HEK293T (cell line): ENCODE results near the gene GPR62.
"Not testable (repeated sequence)": the region's sequence is repeated elsewhere in the genome, so short reads cannot be mapped to it uniquely, and the experiment has no call there.

Experiments used
- CTCF ChIA-PET: fragments of 350-600 bp; formaldehyde crosslinking; extraction: SDS; loops from one replicate; lab custom pipeline; 2021; ENCODE audit warnings: antibody characterized with exemption, inconsistent platforms; lab: Yijun Ruan, JAX
- POLR2A ChIA-PET: fragments of 350-600 bp; formaldehyde crosslinking; extraction: SDS; loops from one replicate; lab custom pipeline; 2020; ENCODE audit warnings: antibody characterized with exemption, inconsistent platforms; lab: Yijun Ruan, JAX
- DNase-seq: peaks from one replicate; pipeline ENCODE4 v3.0.0; 2012; ENCODE audit warnings: mixed read lengths; ENCODE audit errors: extremely low spot score
- ARNT ChIP-seq: fragments of 450-650 bp; IDR thresholded peaks from 2 replicates; pipeline ENCODE4 v1.6.1; 2017; ENCODE audit warnings: mild to moderate bottlenecking
- BHLHE40 ChIP-seq: fragments of 450-650 bp; IDR thresholded peaks from 2 replicates; pipeline ENCODE4 v1.6.1; 2016; ENCODE audit warnings: mild to moderate bottlenecking, moderate library complexity, borderline replicate concordance
- CTBP1 ChIP-seq: fragments of 450-650 bp; IDR thresholded peaks from 2 replicates; pipeline ENCODE4 v1.6.1; 2016; ENCODE audit warnings: borderline replicate concordance
- ELF4 ChIP-seq: fragments of 450-650 bp; IDR thresholded peaks from 2 replicates; pipeline ENCODE4 v1.6.1; 2017; ENCODE audit warnings: antibody characterized with exemption
- FOXA1 ChIP-seq: fragments of 450-650 bp; IDR thresholded peaks from 2 replicates; pipeline ENCODE4 v1.6.1; 2016; ENCODE audit warnings: mild to moderate bottlenecking
- FOXK2 ChIP-seq: fragments of 450-650 bp; IDR thresholded peaks from 2 replicates; pipeline ENCODE4 v1.6.1; 2016; ENCODE audit warnings: mild to moderate bottlenecking
- FOXM1 ChIP-seq: fragments of 450-650 bp; IDR thresholded peaks from 2 replicates; pipeline ENCODE4 v1.6.1; 2017; ENCODE audit warnings: mild to moderate bottlenecking, borderline replicate concordance
- HDGF ChIP-seq: fragments of 450-650 bp; IDR thresholded peaks from 2 replicates; pipeline ENCODE4 v1.6.1; 2017; ENCODE audit warnings: antibody characterized with exemption, borderline replicate concordance
- L3MBTL2 ChIP-seq: fragments of 450-650 bp; conservative IDR thresholded peaks from 2 replicates; pipeline ENCODE4 v1.6.1; 2016; ENCODE audit warnings: mild to moderate bottlenecking
- LEF1 ChIP-seq: fragments of 450-650 bp; IDR thresholded peaks from 2 replicates; pipeline ENCODE4 v1.6.1; 2017; ENCODE audit warnings: mild to moderate bottlenecking, borderline replicate concordance
- NFRKB ChIP-seq: fragments of 450-650 bp; IDR thresholded peaks from 2 replicates; pipeline ENCODE4 v1.6.1; 2016; ENCODE audit warnings: mild to moderate bottlenecking, moderate library complexity
- SP1 ChIP-seq: fragments of 450-650 bp; IDR thresholded peaks from 2 replicates; pipeline ENCODE4 v1.6.1; 2017
- SUZ12 ChIP-seq: fragments of 450-650 bp; IDR thresholded peaks from 2 replicates; pipeline ENCODE4 v1.6.1; 2016; ENCODE audit warnings: mild to moderate bottlenecking
- TARDBP ChIP-seq: fragments of 450-650 bp; IDR thresholded peaks from 2 replicates; pipeline ENCODE4 v1.6.1; 2016
- ZNF384 ChIP-seq: fragments of 450-650 bp; IDR thresholded peaks from 2 replicates; pipeline ENCODE4 v1.6.1; 2016
- TF ChIP-seq, protein P1 (sequence below): fragments of 450-650 bp; IDR thresholded peaks from 2 replicates; pipeline ENCODE4 v1.6.1; 2016

Gene GPR62

DNA sequence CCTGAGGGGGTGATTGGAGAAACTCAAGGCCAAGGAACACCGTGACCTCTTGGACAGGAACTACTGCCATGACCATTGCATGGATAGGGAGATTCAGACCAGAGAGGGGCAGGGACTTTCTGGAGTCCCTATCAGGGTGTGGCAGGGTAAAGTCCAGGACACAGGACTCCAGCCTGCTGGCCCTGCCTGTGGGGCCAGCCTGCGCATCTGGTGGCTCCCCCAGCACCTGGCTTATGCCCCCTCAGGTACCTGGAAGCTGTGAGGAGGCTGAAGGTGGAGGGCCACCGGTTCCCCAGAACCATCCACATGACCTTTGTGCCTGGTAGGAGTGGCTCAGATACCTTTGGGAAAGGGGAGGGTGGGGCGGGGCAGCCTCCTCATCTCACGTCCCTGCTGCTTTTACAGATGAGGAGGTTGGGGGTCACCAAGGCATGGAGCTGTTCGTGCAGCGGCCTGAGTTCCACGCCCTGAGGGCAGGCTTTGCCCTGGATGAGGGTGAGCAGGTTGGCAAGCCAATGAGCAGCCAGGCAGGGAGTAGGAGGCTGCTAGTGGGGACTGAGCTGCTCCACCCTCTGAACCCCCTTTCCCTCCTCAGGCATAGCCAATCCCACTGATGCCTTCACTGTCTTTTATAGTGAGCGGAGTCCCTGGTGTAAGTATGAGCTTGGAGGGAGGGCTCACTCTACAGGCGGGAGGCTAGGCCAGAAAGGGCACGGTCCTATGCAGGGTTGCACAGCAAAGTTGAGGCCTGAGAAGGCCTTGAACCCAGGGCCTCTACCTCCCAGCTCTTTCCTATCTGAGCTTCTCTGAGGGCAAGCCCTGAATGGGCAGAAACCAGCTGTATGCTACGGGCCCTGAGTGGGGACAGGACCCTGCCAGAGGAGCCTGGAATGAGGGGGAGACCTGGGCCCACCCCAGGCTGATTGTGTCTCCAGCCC is 31.1 kb downstream of the GPR62 start:
- TF ChIP-seq ELF4, result no peak
- no peak for TF ChIP-seq ZNF384
- no peak for TF ChIP-seq SUZ12
- no peak for TF ChIP-seq BHLHE40
- TF ChIP-seq, protein P1, sequence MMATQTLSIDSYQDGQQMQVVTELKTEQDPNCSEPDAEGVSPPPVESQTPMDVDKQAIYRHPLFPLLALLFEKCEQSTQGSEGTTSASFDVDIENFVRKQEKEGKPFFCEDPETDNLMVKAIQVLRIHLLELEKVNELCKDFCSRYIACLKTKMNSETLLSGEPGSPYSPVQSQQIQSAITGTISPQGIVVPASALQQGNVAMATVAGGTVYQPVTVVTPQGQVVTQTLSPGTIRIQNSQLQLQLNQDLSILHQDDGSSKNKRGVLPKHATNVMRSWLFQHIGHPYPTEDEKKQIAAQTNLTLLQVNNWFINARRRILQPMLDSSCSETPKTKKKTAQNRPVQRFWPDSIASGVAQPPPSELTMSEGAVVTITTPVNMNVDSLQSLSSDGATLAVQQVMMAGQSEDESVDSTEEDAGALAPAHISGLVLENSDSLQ, result no peak
- no peak for TF ChIP-seq ARNT
- TF ChIP-seq FOXK2, result no peak
- TF ChIP-seq FOXM1, result no peak
- TF ChIP-seq FOXA1, result no peak
- POLR2A ChIA-PET, result interaction anchor here (1.7 to 2.0 kb wide), 2 partner anchors 9 to 12 kb away, joined by 6 to 16 read pairs; partner anchors contain the start of genes ABHD14B and RPL29
- DNase-seq, result no peak
- CTCF ChIA-PET, result no interaction called here

DNA sequence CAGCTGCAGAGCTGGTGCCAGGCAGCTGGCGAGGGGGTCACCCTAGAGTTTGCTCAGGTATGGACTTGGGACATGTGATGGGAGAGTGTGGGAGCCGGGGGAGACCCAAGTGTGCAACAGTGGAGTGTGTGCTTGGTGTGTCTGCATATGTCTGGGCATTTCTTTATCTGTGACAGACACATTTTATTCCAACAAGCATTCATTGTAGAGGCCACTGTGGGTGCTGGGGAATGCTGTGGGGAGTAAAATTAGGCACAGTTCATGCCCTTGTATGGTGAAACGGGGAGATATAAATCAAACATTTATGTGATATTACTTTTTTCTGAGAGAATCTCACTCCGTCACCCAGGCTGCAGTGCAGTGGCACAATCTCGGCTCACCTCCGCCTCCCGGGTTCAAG is 32.4 kb downstream of the GPR62 start:
- ChIA-PET POLR2A (interaction anchor here (1.7 to 2.0 kb wide), 2 partner anchors 8 to 14 kb away, joined by 6 to 16 read pairs; partner anchors contain the start of genes ABHD14B and RPL29), CTCF (no interaction called here)
- TF ChIP-seq ARNT (no peak), BHLHE40 (no peak), FOXA1 (no peak), L3MBTL2 (no peak), TARDBP (no peak), ZNF384 (no peak), LEF1 (no peak), FOXK2 (no peak), NFRKB (no peak), SP1 (no peak)
- TF ChIP-seq, protein P1, result no peak
- DNase-seq, result no peak

DNA sequence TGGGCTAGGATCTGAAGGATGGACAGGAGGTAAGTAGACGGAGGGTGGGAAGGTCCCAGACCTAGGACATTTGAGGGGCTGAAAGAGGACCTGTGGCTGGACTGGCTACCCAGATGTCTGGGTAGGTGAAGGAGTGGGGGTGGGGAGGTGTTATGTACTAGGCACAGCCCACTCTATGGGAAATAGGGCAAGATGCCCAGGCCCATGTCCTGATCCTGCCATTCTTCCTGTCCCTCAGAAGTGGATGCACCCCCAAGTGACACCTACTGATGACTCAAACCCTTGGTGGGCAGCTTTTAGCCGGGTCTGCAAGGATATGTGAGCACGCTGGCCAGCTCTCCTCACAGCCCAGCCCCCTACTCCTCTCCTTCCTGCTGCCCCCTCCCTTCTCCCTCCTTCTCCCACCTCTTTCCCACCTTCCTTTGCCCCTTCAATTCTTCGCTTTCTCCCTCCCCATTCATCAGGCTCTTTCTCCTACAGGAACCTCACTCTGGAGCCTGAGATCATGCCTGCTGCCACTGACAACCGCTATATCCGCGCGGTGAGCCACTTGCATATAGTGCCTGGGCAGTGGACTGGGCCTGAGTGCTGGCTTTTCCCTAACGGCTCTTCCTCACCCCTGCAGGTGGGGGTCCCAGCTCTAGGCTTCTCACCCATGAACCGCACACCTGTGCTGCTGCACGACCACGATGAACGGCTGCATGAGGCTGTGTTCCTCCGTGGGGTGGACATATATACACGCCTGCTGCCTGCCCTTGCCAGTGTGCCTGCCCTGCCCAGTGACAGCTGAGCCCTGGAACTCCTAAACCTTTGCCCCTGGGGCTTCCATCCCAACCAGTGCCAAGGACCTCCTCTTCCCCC is 33.3 kb downstream of the GPR62 start:
- DNase-seq, result no peak
- ChIA-PET POLR2A (no interaction called here), CTCF (interaction anchor here (0.6 kb wide), 1 partner anchor 9 kb away, joined by 3 read pairs; no protein-coding TSS in a partner anchor)
- no peak for TF ChIP-seq ARNT
- TF ChIP-seq FOXM1, result no peak
- TF ChIP-seq SUZ12, result no peak
- no peak for TF ChIP-seq ELF4
- TF ChIP-seq, protein P1, result no peak
- TF ChIP-seq LEF1, result no peak
- TF ChIP-seq NFRKB, result no peak
- TF ChIP-seq SP1, result no peak
- no peak for TF ChIP-seq HDGF
- no peak for TF ChIP-seq ZNF384
- TF ChIP-seq FOXA1, result no peak
- no peak for TF ChIP-seq TARDBP
- no peak for TF ChIP-seq FOXK2
- no peak for TF ChIP-seq CTBP1
- TF ChIP-seq BHLHE40, result no peak

DNA sequence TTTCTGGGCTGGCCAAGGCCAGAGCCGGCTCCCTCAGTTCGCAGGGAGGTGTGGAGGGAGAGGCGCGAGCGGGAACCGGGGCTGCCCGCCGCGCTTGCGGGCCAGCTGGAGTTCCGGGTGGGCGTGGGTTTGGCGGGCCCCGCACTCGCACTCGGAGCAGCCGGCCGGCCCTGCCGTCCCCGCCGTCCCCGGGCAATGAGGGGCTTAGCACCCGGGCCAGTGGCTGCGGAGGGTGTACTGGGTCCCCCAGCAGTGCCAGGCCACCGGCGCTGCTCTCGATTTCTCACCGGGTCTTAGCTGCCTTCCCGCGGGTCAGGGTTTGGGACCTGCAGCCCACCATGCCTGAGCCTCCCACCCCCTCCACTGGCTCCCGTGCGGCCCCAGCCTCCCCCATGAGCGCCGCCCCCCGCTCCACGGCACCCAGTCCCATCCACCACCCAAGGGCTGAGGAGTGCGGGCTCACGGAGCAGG is 35.4 kb downstream of the GPR62 start:
- POLR2A ChIA-PET, result interaction anchor here (0.6 to 6.4 kb wide), 4 partner anchors 7 to 54 kb away, joined by 3 to 88 read pairs (median 4); partner anchors contain the start of gene ACY1
- DNase-seq, CTCF ChIA-PET: not testable (repeated sequence)

DNA sequence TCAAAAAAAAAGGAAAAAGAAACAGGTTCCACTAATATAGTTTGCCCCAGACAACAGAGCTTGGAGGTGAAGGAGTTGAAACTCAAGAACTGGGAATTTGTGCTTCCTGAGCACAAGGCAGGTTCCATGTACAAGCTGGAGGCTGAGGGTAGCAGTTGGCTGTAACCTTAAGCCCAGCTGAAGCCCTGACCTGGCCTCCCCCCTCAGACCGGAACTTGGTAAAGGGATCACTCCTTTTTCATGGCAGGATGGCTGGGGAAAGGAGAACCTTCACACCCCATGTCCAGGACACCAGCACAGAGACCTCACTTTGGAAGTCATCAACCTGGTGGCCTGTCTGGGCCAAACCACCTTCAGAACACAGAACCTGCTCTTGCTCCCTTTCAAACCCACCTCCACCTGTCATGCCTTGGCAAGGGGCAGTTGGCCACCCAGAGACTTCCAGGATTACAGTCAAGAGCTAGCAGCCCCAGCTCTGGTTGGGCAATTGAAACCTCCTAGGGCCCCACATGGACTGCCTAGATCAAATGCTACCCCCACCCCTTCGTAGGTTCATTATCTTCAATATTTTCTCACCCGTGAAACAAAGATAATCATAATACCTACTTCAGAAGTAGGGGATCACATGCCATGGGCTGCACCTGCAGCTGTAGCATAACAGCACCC is 37.0 kb downstream of the GPR62 start:
- TF ChIP-seq NFRKB (no peak), CTBP1 (no peak), SP1 (no peak), HDGF (no peak), TARDBP (no peak), FOXM1 (no peak), FOXK2 (no peak), LEF1 (no peak), ELF4 (no peak; the same call in 1 of the 2 replicates), SUZ12 (no peak)
- TF ChIP-seq, protein P1, result no peak
- POLR2A ChIA-PET, result interaction anchor here (0.8 to 6.4 kb wide), 13 partner anchors 9 to 198 kb away, joined by 3 to 88 read pairs (median 5); partner anchors contain the start of genes ABHD14A, ABHD14B, ACY1 and PARP3
- DNase-seq, result no peak
- CTCF ChIA-PET, result interaction anchor here (0.9 to 1.3 kb wide), 2 partner anchors 12 to 18 kb away, joined by 5 read pairs; partner anchors contain the start of gene ABHD14B

DNA sequence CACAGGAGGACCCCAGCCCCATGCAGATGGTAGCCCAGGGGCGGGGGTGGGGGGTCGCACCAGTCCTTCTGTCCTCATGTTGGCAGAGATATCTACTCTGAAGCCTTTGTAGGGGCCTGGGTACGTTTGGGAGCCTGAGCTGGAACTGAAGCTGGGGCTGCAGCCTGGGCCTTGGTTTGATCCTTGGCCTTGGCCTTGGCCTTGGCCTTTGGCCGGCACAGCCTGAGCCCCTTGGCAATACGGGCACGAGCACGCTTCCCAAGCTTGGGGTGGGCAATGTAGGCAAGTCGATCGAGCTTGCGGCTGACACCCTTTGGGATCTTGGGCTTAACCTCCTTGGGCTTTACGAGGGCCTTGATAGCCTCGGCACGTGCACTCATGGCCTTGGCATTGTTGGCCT is 38.5 kb downstream of the GPR62 start:
- POLR2A ChIA-PET, result interaction anchor here (1.8 to 6.4 kb wide), 3 partner anchors 11 to 19 kb away, joined by 5 to 88 read pairs (median 17); partner anchors contain the start of genes ABHD14A, ABHD14B and ACY1
- DNase-seq, CTCF ChIA-PET: not testable (repeated sequence)
